Left lobe of liver (tissue), 2 donors: ENCODE results near the gene REXO5. TPM values are rescaled to one million over a fixed set of nuclear protein-coding genes. Genes with fewer than 3 reads are reported as not detected.

Experiments
- ATAC-seq: fragments of 200-7000 bp; cut with Tn5 transposase; one replicate; pipeline ENCODE4 v1.9.1; 2020; ENCODE audit warnings: mild to moderate bottlenecking, moderate library complexity
- DNase-seq: peaks from one replicate; pipeline ENCODE4 v3.0.0-alpha.2; 2020; ENCODE audit warnings: low spot score
- total RNA-seq: library from RNA; stranded (reverse); gene quantifications from one replicate; pipeline ENCODE4 v1.2.1, GENCODE V29; 2021
- donor health status: DM: no; HTN: no; CAD: no; lungs with moderate emphysema.
- donor health status: DM: no; HTN: yes; CAD: no.

REXO5 gene
- total RNA-seq, 1 donor from 2014 or later, result 1.7 TPM

- DNase-seq (no peak), ATAC-seq (no peak)
These were observed 92.7 kb downstream of the REXO5 start for GRCh38 chr16:20899071-20899470.

Other genes starting within 250 kb of the REXO5 start
- gene ACSM2B, start 230.2 kb upstream of the REXO5 start, total RNA-seq, result 535 TPM
- gene ACSM1, start 108.8 kb upstream of the REXO5 start, total RNA-seq, result 14.2 TPM
- 13.1 TPM for gene THUMPD1, start 64.7 kb upstream of the REXO5 start, total RNA-seq
- 70.8 TPM for gene ACSM3, start 42.5 kb upstream of the REXO5 start, total RNA-seq
- 15.6 TPM for gene ERI2, start 55 bp upstream of the REXO5 start, total RNA-seq
- gene DCUN1D3, start 93.8 kb downstream of the REXO5 start, total RNA-seq, result 15.0 TPM
- 33.9 TPM for gene LYRM1, start 94.2 kb downstream of the REXO5 start, total RNA-seq